ENCODE measurements around the gene TRMT61A. TPM values are rescaled to one million over a fixed set of nuclear protein-coding genes. Genes with fewer than 3 reads are reported as not detected.

Gene TRMT61A
- total RNA-seq, 1 experiment from 2014 or later: 15.5 TPM

- no peak for TF ChIP-seq ZNF138 (CRISPR knock-in tag; conservative IDR thresholded peaks at IDR 0.05)
- TF ChIP-seq NFYB (CRISPR knock-in tag; conservative IDR thresholded peaks at IDR 0.05; ENCODE audit: low read depth): no peak
- ChIA-PET POLR2A (no interaction called here), CTCF (interaction anchor here (0.5 to 2.3 kb wide), 15 partner anchors 10 to 425 kb away, joined by 3 to 12 read pairs (median 4); partner anchors contain the start of gene TRMT61A)
- no peaks in the 10 kb centered on the region for H3K9me3 Mint-ChIP-seq
- no peak overlapping the region for H3K4me3 Mint-ChIP-seq
- DNase-seq (ENCODE audit: low spot score): no peak
- no peaks in the 10 kb centered on the region for H3K27me3 Mint-ChIP-seq (ENCODE audit: low read depth)
- H3K36me3 Mint-ChIP-seq: peaks cover 41% of the 10 kb centered on the region
- H3K4me1 Mint-ChIP-seq: peaks cover 2% of the 10 kb centered on the region; the same call in 1 of the 2 replicates
- peak overlapping the region; percentile 91 for H3K27ac Mint-ChIP-seq
- peak; percentile 13; the same call in 1 of the 2 replicates for ATAC-seq
These were observed 29.3 kb upstream of the TRMT61A start for GRCh38 chr14:103499709-103500108.

GRCh38 chr14:103500148-103500990, 28.6 kb upstream of the TRMT61A start:
- peaks cover 45% of the 10 kb centered on the region for H3K36me3 Mint-ChIP-seq
- POLR2A ChIA-PET: no interaction called here
- CTCF ChIA-PET: interaction anchor here (0.5 to 2.3 kb wide), 20 partner anchors 8 to 425 kb away, joined by 3 to 12 read pairs (median 4); partner anchors contain the start of gene TRMT61A
- peak; percentile 96 for ATAC-seq
- peaks cover 2% of the 10 kb centered on the region; the same call in 1 of the 2 replicates for H3K4me1 Mint-ChIP-seq
- no peak for TF ChIP-seq JUN (CRISPR knock-in tag; IDR thresholded peaks at IDR 0.05)
- TF ChIP-seq CTCF (IDR thresholded peaks at IDR 0.05): peak; percentile 90
- H3K9me3 Mint-ChIP-seq: no peaks in the 10 kb centered on the region
- peak overlapping the region; percentile 91 for H3K27ac Mint-ChIP-seq
- DNase-seq (ENCODE audit: low spot score): peak; percentile 92
- H3K27me3 Mint-ChIP-seq (ENCODE audit: low read depth): no peaks in the 10 kb centered on the region
- no peak overlapping the region for H3K4me3 Mint-ChIP-seq

- DNase-seq (ENCODE audit: low spot score): no peak
- Mint-ChIP-seq H3K27ac (0 out of 2 replicates have a peak overlapping the region, but pooled peaks have one; percentile 4), H3K27me3 (ENCODE audit: low read depth) (no peaks in the 10 kb centered on the region), H3K36me3 (peaks cover 40% of the 10 kb centered on the region), H3K9me3 (no peaks in the 10 kb centered on the region), H3K4me1 (peaks cover 2% of the 10 kb centered on the region; the same call in 1 of the 2 replicates), H3K4me3 (no peak overlapping the region)
- no peak for TF ChIP-seq FOXP1 (CRISPR knock-in tag; IDR thresholded peaks at IDR 0.05; ENCODE audit: borderline replicate concordance)
- no peak for TF ChIP-seq ZNF416 (CRISPR knock-in tag; IDR thresholded peaks at IDR 0.05)
- TF ChIP-seq RELA (CRISPR knock-in tag; IDR thresholded peaks at IDR 0.05; ENCODE audit: borderline replicate concordance): no peak
- no peak for TF ChIP-seq ZBTB21 (CRISPR knock-in tag; IDR thresholded peaks at IDR 0.05; ENCODE audit: borderline replicate concordance)
- TF ChIP-seq MAX (CRISPR knock-in tag; IDR thresholded peaks at IDR 0.05): no peak
- no peak for TF ChIP-seq FOXK1 (CRISPR knock-in tag; IDR thresholded peaks at IDR 0.05)
- no peak for TF ChIP-seq ZNF317 (CRISPR knock-in tag; IDR thresholded peaks at IDR 0.05; ENCODE audit: borderline replicate concordance, low read depth)
- no peak for TF ChIP-seq E2F1 (CRISPR knock-in tag; IDR thresholded peaks at IDR 0.05)
- CTCF ChIA-PET: interaction anchor here (0.6 to 6.5 kb wide), 3 partner anchors 9 to 82 kb away, joined by 5 to 42 read pairs (median 8); no protein-coding TSS in a partner anchor
- ATAC-seq: no peak
- POLR2A ChIA-PET: no interaction called here
These were observed 27.7 kb upstream of the TRMT61A start for GRCh38 chr14:103501041-103501870.
